GM23248 (cell line): ENCODE results near the gene SF3B6. TPM values are rescaled to one million over a fixed set of nuclear protein-coding genes. Genes with fewer than 3 reads are reported as not detected.

Experiments
- DNase-seq: peaks from one replicate; pipeline ENCODE4 v3.0.0-alpha.2; 2015
- H2AFZ ChIP-seq: fragments of 200-600 bp; sonication (generic); 2 replicates; pipeline ENCODE4 v1.6.1; 2016; ENCODE audit warnings: antibody characterized with exemption
- H3F3A ChIP-seq: fragments of 200-600 bp; sonication (generic); 2 replicates; pipeline ENCODE4 v1.6.1; 2016; ENCODE audit warnings: mild to moderate bottlenecking, antibody characterized with exemption, mixed run types; ENCODE audit not compliant: insufficient read depth
- H3K27ac ChIP-seq: fragments of 200-600 bp; sonication (generic); 2 replicates; pipeline ENCODE4 v1.5.1; 2016; ENCODE audit warnings: mild to moderate bottlenecking
- H3K27me3 ChIP-seq: fragments of 200-600 bp; sonication (generic); replicated peaks from 2 replicates; pipeline ENCODE4 v1.6.1; 2016; ENCODE audit warnings: mild to moderate bottlenecking; ENCODE audit not compliant: insufficient read depth
- H3K36me3 ChIP-seq: fragments of 200-600 bp; sonication (generic); 2 replicates; pipeline ENCODE4 v1.6.1; 2016; ENCODE audit warnings: low read depth, mild to moderate bottlenecking
- H3K4me1 ChIP-seq: fragments of 200-600 bp; sonication (generic); 2 replicates; pipeline ENCODE4 v1.6.1; 2016; ENCODE audit warnings: mild to moderate bottlenecking; ENCODE audit not compliant: insufficient read depth
- H3K4me2 ChIP-seq: fragments of 200-600 bp; sonication (generic); one replicate; pipeline ENCODE4 v1.6.1; 2016; ENCODE audit warnings: mild to moderate bottlenecking; ENCODE audit not compliant: unreplicated experiment
- H3K4me3 ChIP-seq: fragments of 200-600 bp; sonication (generic); 2 replicates; pipeline ENCODE4 v1.5.1; 2016; ENCODE audit warnings: mild to moderate bottlenecking
- H3K79me2 ChIP-seq: fragments of 200-600 bp; sonication (generic); 2 replicates; pipeline ENCODE4 v1.6.1; 2016; ENCODE audit warnings: mild to moderate bottlenecking; ENCODE audit not compliant: insufficient read depth
- H3K9ac ChIP-seq: fragments of 200-600 bp; sonication (generic); 2 replicates; pipeline ENCODE4 v1.6.1; 2016; ENCODE audit warnings: mild to moderate bottlenecking
- H3K9me2 ChIP-seq: fragments of 200-600 bp; sonication (generic); 2 replicates; pipeline ENCODE4 v1.6.1; 2016; ENCODE audit warnings: mixed run types, mild to moderate bottlenecking, moderate library complexity; ENCODE audit not compliant: insufficient read depth
- H3K9me3 ChIP-seq: fragments of 200-600 bp; sonication (generic); one replicate; pipeline ENCODE4 v1.6.1; 2017; ENCODE audit warnings: low read depth
- H4K20me1 ChIP-seq: fragments of 200-600 bp; sonication (generic); 2 replicates; pipeline ENCODE4 v1.6.0; 2016; ENCODE audit not compliant: insufficient read depth
- EZH2 ChIP-seq: fragments of 200-600 bp; sonication (generic); IDR thresholded peaks from 2 replicates; pipeline ENCODE4 v1.6.1; 2018; ENCODE audit warnings: antibody characterized with exemption, mild to moderate bottlenecking; ENCODE audit not compliant: insufficient read depth, poor library complexity, severe bottlenecking
- EZH2phosphoT487 ChIP-seq: fragments of 200-600 bp; sonication (generic); IDR thresholded peaks from 2 replicates; pipeline ENCODE4 v1.6.1; 2018; ENCODE audit warnings: antibody characterized with exemption, moderate library complexity, mild to moderate bottlenecking, low read depth; ENCODE audit not compliant: insufficient read depth
- WGBS, 2 experiments: methylation state at CpG; one replicate each; pipeline ENCODE4 v1.1.6; 2015 to 2017; ENCODE audit warnings: low lambda C conversion rate in 2 of 2, low coverage in 1 of 2; ENCODE audit errors: missing lambda C conversion rate in 2 of 2; 5-methylcytosine and 5-hydroxymethylcytosine counted together
- in situ Hi-C: fragments of 300-500 bp; cut with MboI; formaldehyde crosslinking; loops from 2 replicates; pipeline ENCODE4 v1.15.0; 2020
- polyA plus RNA-seq: library from polyadenylated mRNA; unstranded; fragments of >200 nt; fragmentation: Nextera tagmentation; extraction: Ambion mirVana; gene quantifications from 2 replicates; pipeline ENCODE4 v1.2.1, GENCODE V29; 2016
- total RNA-seq: library from RNA; depleted of rRNA; stranded (reverse); fragments of >200 nt; shearing (Covaris generic); gene quantifications from 2 replicates; pipeline ENCODE4 v1.2.3, GENCODE V29; 2014

SF3B6 gene
- total and polyA plus RNA-seq, 2 experiments from 2014 or later, result 101 to 287 TPM

GRCh38 chr2:24084386-24085199 is 8.5 kb upstream of the SF3B6 start, which contains the start of gene TP53I3:
TSS of gene TP53I3 (minus strand) at chr2:24084834. CDS start at chr2:24084326, 508 bp downstream.
- 0 out of 2 replicates have a peak, but pooled peaks cover 6% of the 10 kb centered on the region for H3K4me1 ChIP-seq
- H3F3A ChIP-seq, result 0 out of 2 replicates have a peak, but pooled peaks cover 10% of the 10 kb centered on the region
- H3K27ac ChIP-seq, result peak within 1 kb of the TSS; percentile 77
- H3K27me3 ChIP-seq, result no peaks in the 10 kb centered on the region
- peaks cover 12% of the 10 kb centered on the region; the same call in 1 of the 2 replicates for H3K79me2 ChIP-seq
- peak within 1 kb of the TSS; percentile 90 for H3K4me3 ChIP-seq
- H2AFZ ChIP-seq, result peak within 1 kb of the TSS; percentile 97
- H3K9ac ChIP-seq, result peak within 1 kb of the TSS; percentile 87
- WGBS, 2 experiments, result 0% methylated on average over 28 to 40 of the region's 44 CpGs
- H3K9me2 ChIP-seq, result no peaks in the 10 kb centered on the region
- H3K4me2 ChIP-seq, result peak within 1 kb of the TSS; percentile 93
- H4K20me1 ChIP-seq, result no peaks in the 10 kb centered on the region
- TF ChIP-seq EZH2 (no peak), EZH2phosphoT487 (no peak)
- peaks cover 6% of the 10 kb centered on the region; the same call in 1 of the 2 replicates for H3K36me3 ChIP-seq
- peak; percentile 94 for DNase-seq
- H3K9me3 ChIP-seq, result no peaks in the 10 kb centered on the region
- in situ Hi-C loops, result no loop called here

GRCh38 chr2:24083567-24084385 is 7.7 kb upstream of the SF3B6 start:
- no peaks in the 10 kb centered on the region for H3K9me3 ChIP-seq
- WGBS, 2 experiments, result 1 to 2% methylated on average over 30 of the region's 30 CpGs
- H3K36me3 ChIP-seq, result peaks cover 6% of the 10 kb centered on the region; the same call in 1 of the 2 replicates
- in situ Hi-C loops, result no loop called here
- DNase-seq, result peak; percentile 83
- no peaks in the 10 kb centered on the region for H3K27me3 ChIP-seq
- peak overlapping the region; percentile 90 for H3K4me3 ChIP-seq
- peak overlapping the region; percentile 93 for H3K4me2 ChIP-seq
- peaks cover 13% of the 10 kb centered on the region for H3F3A ChIP-seq
- H3K9ac ChIP-seq, result peak overlapping the region; percentile 87
- H3K4me1 ChIP-seq, result 0 out of 2 replicates have a peak, but pooled peaks cover 6% of the 10 kb centered on the region
- TF ChIP-seq EZH2 (no peak), EZH2phosphoT487 (no peak)
- H3K79me2 ChIP-seq, result peaks cover 12% of the 10 kb centered on the region; the same call in 1 of the 2 replicates
- peak overlapping the region; percentile 97 for H2AFZ ChIP-seq
- no peaks in the 10 kb centered on the region for H3K9me2 ChIP-seq
- peak overlapping the region; percentile 77 for H3K27ac ChIP-seq
- H4K20me1 ChIP-seq, result no peaks in the 10 kb centered on the region

- Histone ChIP-seq H3K27ac (peak overlapping the region; percentile 77), H3K4me3 (peak overlapping the region; percentile 90), H3K9me3 (no peaks in the 10 kb centered on the region), H4K20me1 (no peaks in the 10 kb centered on the region), H3K9ac (peak overlapping the region; percentile 87), H3K4me1 (0 out of 2 replicates have a peak, but pooled peaks cover 6% of the 10 kb centered on the region), H3K4me2 (peak overlapping the region; percentile 93), H3K79me2 (peaks cover 12% of the 10 kb centered on the region; the same call in 1 of the 2 replicates), H2AFZ (peak overlapping the region; percentile 97), H3K9me2 (no peaks in the 10 kb centered on the region), H3K27me3 (no peaks in the 10 kb centered on the region), H3K36me3 (peaks cover 6% of the 10 kb centered on the region; the same call in 1 of the 2 replicates), H3F3A (peaks cover 21% of the 10 kb centered on the region)
- in situ Hi-C loops, result no loop called here
- WGBS, 2 experiments, result 69 to 75% methylated on average over 8 of the region's 8 CpGs
- peak; percentile 4 for DNase-seq
- TF ChIP-seq EZH2phosphoT487 (no peak), EZH2 (no peak)
Observed at GRCh38 chr2:24082787-24083566, 6.9 kb upstream of the SF3B6 start.
